BE2C (cell line): ENCODE measurements around the gene IRAK3.

Source experiments
- DNase-seq: peaks from one replicate; pipeline ENCODE4 v3.0.0-alpha.2; 2020
- H3K27me3 ChIP-seq: fragments of 250-450 bp; sonication (Bioruptor Pico); 2 replicates; pipeline ENCODE4 v1.5.1; 2020; ENCODE audit warnings: mild to moderate bottlenecking
- H3K36me3 ChIP-seq: fragments of 250-450 bp; sonication (Bioruptor Pico); 2 replicates; pipeline ENCODE4 v1.5.1; 2020; ENCODE audit warnings: mild to moderate bottlenecking
- H3K4me1 ChIP-seq: fragments of 250-450 bp; sonication (Bioruptor Pico); 2 replicates; pipeline ENCODE4 v1.5.1; 2020
- H3K4me3 ChIP-seq: 2 replicates; pipeline ENCODE4 v1.5.1; 2011; ENCODE audit warnings: low read depth, low read length
- H3K9me3 ChIP-seq: fragments of 250-450 bp; sonication (Bioruptor Pico); 2 replicates; pipeline ENCODE4 v1.5.1; 2020
- CTCF ChIP-seq: IDR thresholded peaks from 2 replicates; pipeline ENCODE4 v1.5.1; 2012; ENCODE audit warnings: mild to moderate bottlenecking, low read depth, low read length

The IRAK3 gene

DNA sequence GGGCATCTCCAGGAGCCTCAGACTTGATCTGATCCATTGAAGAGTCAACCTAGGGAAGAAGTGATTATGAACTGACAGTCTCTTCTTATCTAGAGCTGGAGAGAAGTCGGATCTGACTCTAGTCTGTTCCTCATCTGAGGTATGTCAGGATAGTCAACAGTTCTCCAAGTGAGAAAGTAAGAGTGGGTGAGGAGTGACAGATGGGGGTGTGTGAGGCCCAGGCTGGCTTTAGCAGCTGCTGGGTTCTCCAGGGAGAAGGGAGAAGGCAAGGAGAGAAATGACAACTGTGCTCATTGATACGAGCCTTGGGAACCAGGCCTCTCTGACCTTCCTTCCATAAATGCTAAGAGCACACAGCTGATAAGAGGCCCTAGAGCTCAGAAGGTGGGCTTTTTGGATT lies 53.3 kb downstream of the IRAK3 start:
- TF ChIP-seq CTCF = no peak
- H3K9me3 ChIP-seq = no peaks in the 10 kb centered on the region
- no peak for DNase-seq
- H3K36me3 ChIP-seq = no peaks in the 10 kb centered on the region
- H3K4me3 ChIP-seq = no peak overlapping the region
- no peaks in the 10 kb centered on the region for H3K4me1 ChIP-seq
- H3K27me3 ChIP-seq = peaks cover 6% of the 10 kb centered on the region

GRCh38 chr12:66243911-66244310 lies 54.9 kb downstream of the IRAK3 start:
- Histone ChIP-seq H3K9me3 (no peaks in the 10 kb centered on the region), H3K27me3 (no peaks in the 10 kb centered on the region; the same call in 1 of the 2 replicates), H3K36me3 (no peaks in the 10 kb centered on the region), H3K4me1 (no peaks in the 10 kb centered on the region), H3K4me3 (no peak overlapping the region)
- TF ChIP-seq CTCF = no peak
- no peak for DNase-seq

DNA sequence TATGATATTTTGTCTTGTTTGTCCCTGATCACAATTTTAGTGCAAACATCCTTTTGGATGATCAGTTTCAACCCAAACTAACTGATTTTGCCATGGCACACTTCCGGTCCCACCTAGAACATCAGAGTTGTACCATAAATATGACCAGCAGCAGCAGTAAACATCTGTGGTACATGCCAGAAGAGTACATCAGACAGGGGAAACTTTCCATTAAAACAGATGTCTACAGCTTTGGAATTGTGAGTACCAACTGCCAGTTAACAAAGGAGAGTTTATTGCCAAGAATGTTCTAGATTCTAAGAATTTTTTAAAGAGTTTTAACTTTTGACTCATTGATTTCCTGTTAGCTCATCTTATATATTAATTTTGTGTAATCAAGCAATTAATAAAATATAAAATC lies 55.4 kb downstream of the IRAK3 start:
- Histone ChIP-seq H3K9me3 (no peaks in the 10 kb centered on the region), H3K27me3 (no peaks in the 10 kb centered on the region; the same call in 1 of the 2 replicates), H3K36me3 (no peaks in the 10 kb centered on the region), H3K4me3 (no peak overlapping the region), H3K4me1 (no peaks in the 10 kb centered on the region)
- TF ChIP-seq CTCF = no peak
- no peak for DNase-seq

DNA sequence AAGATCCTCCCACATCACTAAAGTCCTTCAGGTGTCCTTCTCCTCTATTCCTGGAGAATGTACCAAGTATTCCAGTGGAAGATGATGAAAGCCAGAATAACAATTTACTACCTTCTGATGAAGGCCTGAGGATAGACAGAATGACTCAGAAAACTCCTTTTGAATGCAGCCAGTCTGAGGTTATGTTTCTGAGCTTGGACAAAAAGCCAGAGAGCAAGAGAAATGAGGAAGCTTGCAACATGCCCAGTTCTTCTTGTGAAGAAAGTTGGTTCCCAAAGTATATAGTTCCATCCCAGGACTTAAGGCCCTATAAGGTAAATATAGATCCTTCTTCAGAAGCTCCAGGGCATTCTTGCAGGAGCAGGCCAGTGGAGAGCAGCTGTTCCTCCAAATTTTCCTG lies 58.7 kb downstream of the IRAK3 start:
- no peaks in the 10 kb centered on the region for H3K9me3 ChIP-seq
- no peaks in the 10 kb centered on the region for H3K36me3 ChIP-seq
- DNase-seq = no peak
- no peak for TF ChIP-seq CTCF
- no peaks in the 10 kb centered on the region for H3K4me1 ChIP-seq
- no peaks in the 10 kb centered on the region for H3K27me3 ChIP-seq
- H3K4me3 ChIP-seq = no peak overlapping the region

DNA sequence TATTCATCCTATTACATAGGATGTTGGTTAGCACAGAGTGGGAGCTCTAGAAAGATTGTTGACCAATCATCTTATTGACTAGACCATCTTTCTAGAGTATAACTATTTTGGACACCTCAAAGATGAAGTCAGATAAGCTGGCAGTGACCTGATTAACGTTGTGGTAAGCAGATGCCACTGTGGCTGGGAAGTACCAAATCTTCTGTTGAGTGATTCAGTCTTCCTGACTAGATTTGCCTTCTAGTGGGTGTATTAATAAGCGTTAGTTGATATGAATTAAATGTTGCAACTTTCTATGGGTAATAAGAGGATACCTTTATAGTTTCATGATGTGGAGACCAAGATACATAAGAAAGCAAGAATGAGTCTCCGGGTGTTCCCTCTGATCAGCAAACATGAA lies 62.0 kb downstream of the IRAK3 start:
- Histone ChIP-seq H3K27me3 (no peaks in the 10 kb centered on the region), H3K4me3 (no peak overlapping the region), H3K36me3 (no peaks in the 10 kb centered on the region), H3K9me3 (no peaks in the 10 kb centered on the region), H3K4me1 (no peaks in the 10 kb centered on the region)
- TF ChIP-seq CTCF = no peak
- DNase-seq = no peak

- no peak for DNase-seq
- no peak for TF ChIP-seq CTCF
- H3K27me3 ChIP-seq = no peaks in the 10 kb centered on the region
These were observed 63.8 kb downstream of the IRAK3 start for GRCh38 chr12:66252771-66253170.

More at GRCh38 chr12:66252771-66253170, 63.8 kb downstream of the IRAK3 start:
- Histone ChIP-seq H3K4me3 (no peak overlapping the region), H3K9me3 (no peaks in the 10 kb centered on the region), H3K4me1 (no peaks in the 10 kb centered on the region), H3K36me3 (no peaks in the 10 kb centered on the region)
